DMS79 (cell line): ENCODE results near the gene OSBPL9.
"Not testable (repeated sequence)": the region's sequence is repeated elsewhere in the genome, so short reads cannot be mapped to it uniquely, and the experiment has no call there.

Experiments used
- DNase-seq: peaks from one replicate; lab custom pipeline; 2025; lab: John Stamatoyannopoulos, UW

OSBPL9 gene

GRCh38 chr1:51667561-51667960 is 50.7 kb downstream of the OSBPL9 start:
- DNase-seq, result no peak

GRCh38 chr1:51669272-51669671 is 52.4 kb downstream of the OSBPL9 start:
- DNase-seq, result no peak

- DNase-seq, result no peak
Measured at GRCh38 chr1:51669816-51670215, 52.9 kb downstream of the OSBPL9 start.

- DNase-seq, result no peak
Measured at GRCh38 chr1:51671527-51672325, 54.8 kb downstream of the OSBPL9 start.

GRCh38 chr1:51673279-51673678 is 56.4 kb downstream of the OSBPL9 start:
- DNase-seq, result no peak

GRCh38 chr1:51675177-51675780 is 58.4 kb downstream of the OSBPL9 start:
- DNase-seq, result no peak

- DNase-seq, result no peak
Measured at GRCh38 chr1:51679435-51679834, 62.5 kb downstream of the OSBPL9 start.

- no peak for DNase-seq
Measured at GRCh38 chr1:51684776-51685175, 67.9 kb downstream of the OSBPL9 start.

GRCh38 chr1:51686450-51686849 is 69.6 kb downstream of the OSBPL9 start:
- no peak for DNase-seq

- no peak for DNase-seq
Measured at GRCh38 chr1:51689075-51689440, 72.2 kb downstream of the OSBPL9 start.

GRCh38 chr1:51689643-51690042 is 72.8 kb downstream of the OSBPL9 start:
- no peak for DNase-seq

- no peak for DNase-seq
Measured at GRCh38 chr1:51690285-51690961, 73.5 kb downstream of the OSBPL9 start.

- no peak for DNase-seq
Measured at GRCh38 chr1:51691920-51692319, 75.0 kb downstream of the OSBPL9 start.

GRCh38 chr1:51693419-51694155 is 76.7 kb downstream of the OSBPL9 start:
- DNase-seq, result no peak

GRCh38 chr1:51697166-51697565 is 80.3 kb downstream of the OSBPL9 start:
- no peak for DNase-seq

GRCh38 chr1:51699391-51699790 is 82.5 kb downstream of the OSBPL9 start:
- DNase-seq, result no peak

- not testable (repeated sequence) for DNase-seq
Measured at GRCh38 chr1:51701782-51702181, 84.9 kb downstream of the OSBPL9 start.

GRCh38 chr1:51702220-51702619 is 85.3 kb downstream of the OSBPL9 start:
- DNase-seq, result not testable (repeated sequence)

- DNase-seq, result no peak
Measured at GRCh38 chr1:51705035-51705434, 88.1 kb downstream of the OSBPL9 start.

- DNase-seq, result no peak
Measured at GRCh38 chr1:51708911-51709760, 92.2 kb downstream of the OSBPL9 start.

GRCh38 chr1:51709951-51710350 is 93.1 kb downstream of the OSBPL9 start:
- DNase-seq, result no peak

GRCh38 chr1:51712590-51712989 is 95.7 kb downstream of the OSBPL9 start:
- no peak for DNase-seq
